ENCODE measurements around the gene NEK6.
"Not testable (repeated sequence)": the region's sequence is repeated elsewhere in the genome, so short reads cannot be mapped to it uniquely, and the experiment has no call there.

NEK6 gene

DNA sequence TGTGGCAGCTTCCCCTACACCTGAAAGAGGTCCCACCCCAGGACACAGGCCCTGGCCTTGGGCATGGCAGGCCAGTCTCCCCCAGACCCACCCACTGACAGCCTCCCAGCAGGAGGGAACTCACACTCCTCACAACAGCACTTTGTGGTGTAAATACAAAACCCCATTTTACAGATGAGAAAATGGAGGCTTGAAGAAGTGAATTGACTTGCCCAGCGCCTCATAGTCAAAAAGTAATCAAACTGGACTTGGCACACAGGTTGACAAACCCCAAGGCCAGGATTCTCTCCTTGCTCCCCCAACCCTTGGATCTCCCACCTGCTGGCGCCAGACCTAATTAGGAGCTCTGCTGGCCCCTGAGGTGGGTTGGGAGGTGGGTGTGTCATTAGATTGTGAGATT, 29.2 kb upstream of the NEK6 start:
- DNase-seq (ENCODE audit: low spot score) = no peak

DNA sequence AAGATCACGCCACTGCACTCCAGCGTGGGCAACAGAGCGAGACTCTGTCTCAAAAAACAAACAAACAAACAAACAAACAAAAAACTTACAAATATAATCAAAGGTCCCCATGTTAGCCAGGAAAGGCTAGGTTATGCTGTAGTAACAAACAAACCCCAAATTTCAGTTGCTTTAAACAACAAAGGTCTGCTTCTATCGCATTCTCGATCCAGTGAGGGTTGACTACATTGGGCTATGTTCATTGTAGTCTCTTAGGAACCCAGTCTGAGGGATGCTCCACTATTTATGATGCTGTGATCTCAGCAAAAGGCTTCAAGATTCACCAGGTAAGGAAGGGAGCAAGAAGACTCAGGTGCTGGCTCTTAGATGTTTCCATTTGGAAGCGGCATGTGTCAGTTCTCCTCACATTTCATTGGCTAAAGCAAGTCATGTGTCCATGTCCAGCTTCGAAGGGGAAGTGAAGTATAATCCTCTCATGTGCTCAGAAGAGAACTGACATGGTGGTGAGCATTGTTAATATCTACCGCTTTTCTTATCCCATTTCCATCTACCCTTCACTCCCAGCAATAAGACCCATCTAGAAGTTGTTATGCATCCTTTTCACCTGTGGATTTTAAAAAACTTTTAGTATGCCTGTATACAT, 26.5 kb upstream of the NEK6 start:
- DNase-seq (ENCODE audit: low spot score) = no peak

DNA sequence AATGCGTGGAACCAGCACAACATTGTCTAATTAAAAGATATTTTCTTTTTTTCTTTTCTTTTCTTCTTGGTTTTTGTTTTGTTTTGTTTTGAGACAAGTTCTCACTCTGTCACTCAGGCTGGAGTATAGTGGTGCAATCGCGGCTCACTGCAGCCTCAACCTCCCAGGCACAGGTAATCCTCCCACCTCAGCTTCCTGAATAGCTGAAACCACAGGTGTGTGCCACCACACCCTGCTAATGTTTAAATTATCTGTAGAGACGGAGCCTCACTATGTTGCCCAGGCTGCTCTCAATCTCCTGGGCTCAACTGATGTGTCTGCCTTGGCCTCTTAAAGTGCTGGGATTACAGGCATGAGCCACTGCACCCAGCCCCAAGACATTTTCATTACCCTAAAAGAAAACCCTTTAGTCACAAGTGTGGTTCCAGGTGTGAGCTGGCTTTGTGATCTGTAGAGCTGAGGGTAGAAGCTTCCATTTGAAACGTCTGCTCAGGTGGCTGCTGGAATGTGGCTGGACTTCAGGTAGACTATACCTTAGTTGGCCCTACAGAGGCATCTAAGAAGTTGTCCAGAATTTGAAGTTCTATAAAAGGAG, 19.1 kb upstream of the NEK6 start:
- DNase-seq (ENCODE audit: low spot score) = no peak

DNA sequence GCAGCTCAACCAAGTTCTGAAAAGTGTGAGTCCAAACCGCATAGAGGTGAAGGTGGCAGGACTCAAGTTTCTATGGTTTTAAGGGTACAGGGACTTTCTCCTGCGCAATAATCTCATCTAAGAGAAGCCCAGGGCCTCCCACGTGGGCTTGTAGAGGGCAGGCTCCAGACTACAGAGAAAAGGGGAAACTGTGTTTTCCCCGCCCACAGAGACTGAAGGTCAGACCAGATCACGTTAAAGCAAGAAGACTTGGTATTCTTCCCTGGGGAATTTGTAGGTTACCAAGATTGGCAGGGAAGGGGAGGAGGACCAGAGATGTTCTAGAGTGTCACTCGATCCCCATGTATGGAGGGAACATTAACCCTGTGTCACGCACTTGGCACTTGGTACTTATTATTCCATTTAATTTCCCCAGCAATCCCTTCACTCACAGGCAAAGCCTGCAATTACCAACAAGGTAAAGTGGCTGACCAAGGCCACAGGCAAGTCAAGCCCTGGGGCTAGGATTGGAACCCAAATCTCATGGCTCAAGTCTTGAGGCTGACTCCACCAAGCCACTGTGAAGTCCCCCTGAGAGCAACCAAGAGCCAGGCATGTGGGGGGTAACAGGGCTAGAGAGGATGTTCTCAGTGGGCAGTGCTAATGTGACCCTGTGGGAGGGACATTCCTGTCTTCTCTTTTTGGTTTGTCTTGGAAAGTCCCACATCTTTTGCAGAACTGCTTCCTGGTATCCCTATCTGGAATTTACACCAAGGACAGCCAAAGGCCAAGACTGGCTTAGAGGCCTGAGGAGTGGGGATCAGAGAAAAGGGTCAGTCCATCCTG, 18.3 kb upstream of the NEK6 start:
- DNase-seq (ENCODE audit: low spot score) = peak; percentile 73

DNA sequence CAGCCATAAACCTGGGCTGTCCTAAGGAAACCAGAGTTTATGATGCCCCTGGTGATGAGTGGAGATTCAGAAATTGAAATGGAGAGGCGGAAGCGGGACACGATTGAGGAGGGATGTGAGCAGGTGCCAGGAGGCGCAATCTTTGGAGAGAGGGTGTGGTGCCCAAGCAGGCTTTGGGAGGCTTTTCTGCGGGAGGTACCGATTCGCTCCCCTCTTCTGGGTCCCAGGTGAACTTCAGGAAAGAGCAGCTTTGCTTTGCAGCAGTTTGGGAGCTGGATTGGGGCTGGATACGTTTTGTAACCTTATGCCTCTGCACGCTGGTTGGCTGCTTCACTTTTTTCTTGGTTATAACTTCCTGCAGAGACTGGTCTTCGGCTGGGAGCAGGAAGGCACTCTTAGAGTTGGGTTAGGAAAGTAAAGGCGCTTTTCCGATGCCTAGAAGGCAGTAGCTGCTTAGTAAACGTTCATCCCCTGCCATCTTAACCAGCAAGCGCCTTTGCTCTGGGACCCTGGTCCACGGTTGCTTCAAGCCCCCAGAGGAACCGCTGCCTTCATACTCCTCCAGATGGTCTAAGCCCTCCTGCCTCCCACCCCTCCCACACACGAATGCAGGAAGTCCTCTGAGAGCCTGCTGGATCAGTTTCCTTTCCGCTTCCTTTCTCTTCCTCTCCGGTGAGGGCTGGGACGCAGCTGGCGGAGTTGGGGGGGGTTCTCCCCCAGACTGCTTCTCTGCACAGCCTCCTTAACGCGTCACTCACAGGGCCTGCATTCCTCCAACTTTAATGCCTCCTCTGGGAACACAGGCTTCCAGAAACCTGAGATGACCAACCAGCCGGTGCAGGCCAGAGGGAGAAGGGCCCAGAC, 15.2 kb upstream of the NEK6 start:
- DNase-seq (ENCODE audit: low spot score) = no peak

DNA sequence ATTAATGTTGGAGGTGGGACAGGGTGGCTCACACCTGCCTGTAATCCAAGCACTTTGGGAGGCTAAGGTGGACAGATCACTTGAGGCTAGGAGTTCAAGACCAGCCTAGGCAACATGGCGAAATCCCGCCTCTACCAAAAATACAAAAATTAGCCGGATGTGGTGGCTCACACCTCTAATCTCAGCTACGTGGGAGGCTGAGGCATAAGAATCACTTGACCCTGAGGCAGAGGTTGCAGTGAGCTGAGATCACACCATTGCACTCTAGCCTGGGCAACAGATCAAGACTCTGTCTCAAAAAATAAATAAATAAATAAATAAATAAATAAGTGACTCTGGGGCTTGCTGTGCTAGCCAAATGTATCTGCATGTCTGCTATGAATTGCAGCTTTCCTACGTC, 10.4 kb upstream of the NEK6 start:
- not testable (repeated sequence) for DNase-seq (ENCODE audit: low spot score)

DNA sequence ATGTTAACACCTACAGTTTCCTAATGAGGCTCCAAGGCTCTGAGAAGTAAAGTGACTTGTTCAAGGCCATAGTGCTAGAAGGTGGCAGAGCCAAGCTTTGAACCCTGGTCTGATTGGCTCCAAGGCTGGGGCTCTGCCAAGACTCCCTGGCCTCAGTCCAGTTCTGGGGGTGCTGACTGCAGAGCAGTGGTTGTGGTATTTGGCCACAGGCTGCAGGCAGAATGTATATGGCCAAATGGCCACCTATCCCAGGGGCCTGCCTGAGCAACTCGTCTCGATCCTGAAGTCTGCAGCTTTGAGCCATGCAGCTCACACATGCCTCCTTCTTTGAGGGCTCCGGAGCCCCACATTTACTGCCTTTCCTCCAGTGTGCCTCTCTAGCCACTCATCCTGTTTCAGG, 9.7 kb upstream of the NEK6 start:
- DNase-seq (ENCODE audit: low spot score) = no peak

DNA sequence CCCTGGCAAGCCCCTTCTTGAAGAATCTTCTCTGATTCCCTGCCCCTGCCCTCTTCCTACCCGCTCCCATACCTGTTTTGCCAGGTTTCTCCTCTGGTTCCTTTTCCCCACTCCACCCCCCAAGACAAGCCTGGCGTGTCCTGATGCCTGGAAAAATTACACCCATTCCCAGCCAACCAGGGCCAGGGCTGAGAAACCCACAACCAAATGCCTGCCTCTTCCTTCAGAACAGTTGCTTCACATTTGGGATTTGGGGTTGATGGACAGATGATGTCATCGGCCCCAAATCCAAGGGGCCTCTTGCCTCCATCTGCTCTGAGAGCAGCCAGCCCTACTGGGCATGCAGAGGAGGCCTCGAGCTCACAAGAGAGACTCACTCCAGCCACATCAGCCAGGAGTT, 8.8 kb upstream of the NEK6 start:
- DNase-seq (ENCODE audit: low spot score) = no peak

DNA sequence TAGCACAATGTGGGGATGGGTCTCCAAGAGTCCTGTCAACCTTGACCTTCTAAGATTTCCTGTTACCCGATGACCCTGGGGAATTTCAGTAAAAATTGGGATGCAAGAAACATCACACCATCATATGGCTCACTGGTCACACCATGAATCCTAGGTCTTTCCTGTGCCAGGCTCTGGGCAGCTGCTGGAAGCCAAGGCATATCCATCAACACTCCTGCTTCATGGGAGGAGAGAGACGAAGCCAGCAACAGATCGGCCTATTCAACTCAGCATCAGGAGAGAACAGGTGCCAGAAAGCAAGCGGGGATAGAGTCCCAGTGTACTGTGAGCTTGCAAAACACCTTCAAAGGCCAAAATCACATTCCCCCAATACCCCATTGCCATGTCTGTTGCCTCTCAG, 6.5 kb upstream of the NEK6 start:
- no peak for DNase-seq (ENCODE audit: low spot score)

DNA sequence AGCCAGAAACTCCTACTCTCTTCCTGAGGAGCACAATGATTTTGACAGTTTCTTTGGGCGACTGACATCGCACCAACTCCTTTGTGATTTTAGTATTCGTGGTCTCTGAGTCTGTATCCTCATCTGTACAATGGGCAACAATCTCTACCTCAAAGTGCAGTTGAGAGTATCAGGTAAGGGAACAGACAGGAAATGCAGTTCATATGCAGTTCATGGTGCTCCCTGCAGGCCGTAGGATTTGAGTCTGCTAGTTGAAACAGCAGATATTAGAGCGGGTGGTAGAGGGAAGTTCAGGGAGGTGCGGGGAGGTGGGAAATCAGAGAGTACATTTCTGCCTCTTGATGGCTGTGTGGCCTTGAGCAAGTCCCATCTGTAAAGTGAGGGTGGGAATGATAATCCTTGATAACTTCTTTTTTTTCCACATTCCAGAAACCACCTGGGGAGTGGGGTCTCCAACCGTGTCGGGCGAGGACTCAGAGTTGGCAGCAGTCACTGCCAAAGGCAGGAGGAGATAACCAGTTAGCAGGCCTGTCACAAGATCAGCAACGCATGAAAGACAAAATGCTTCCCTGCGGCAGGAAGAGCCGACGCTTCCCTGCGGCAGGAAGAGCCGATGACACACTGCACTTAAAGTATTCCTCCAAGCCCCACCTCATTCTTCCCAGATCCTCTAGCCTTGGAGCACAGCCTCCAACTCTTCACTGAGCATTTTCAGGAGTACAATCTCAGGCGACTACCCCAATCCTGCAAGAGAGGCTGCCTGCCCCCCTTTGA, 6.0 kb upstream of the NEK6 start:
- DNase-seq (ENCODE audit: low spot score) = no peak

DNA sequence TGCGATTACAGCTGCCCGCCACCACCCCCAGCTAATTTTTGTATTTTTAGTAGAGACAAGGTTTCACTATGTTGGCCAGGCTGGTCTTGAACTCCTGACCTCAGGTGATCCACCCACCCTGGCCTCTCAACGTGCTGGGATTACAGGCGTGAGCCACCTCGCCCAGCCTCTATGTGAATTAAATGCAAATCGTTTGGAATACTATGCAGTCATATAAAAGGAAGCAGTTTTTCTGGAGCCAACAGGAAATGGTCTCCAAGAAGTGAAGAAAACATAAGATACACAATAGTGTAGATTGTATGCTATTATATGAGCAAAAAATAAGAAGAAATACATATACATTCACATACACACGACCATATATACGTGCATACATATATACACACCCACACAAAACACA, 4.9 kb upstream of the NEK6 start:
- not testable (repeated sequence) for DNase-seq (ENCODE audit: low spot score)

DNA sequence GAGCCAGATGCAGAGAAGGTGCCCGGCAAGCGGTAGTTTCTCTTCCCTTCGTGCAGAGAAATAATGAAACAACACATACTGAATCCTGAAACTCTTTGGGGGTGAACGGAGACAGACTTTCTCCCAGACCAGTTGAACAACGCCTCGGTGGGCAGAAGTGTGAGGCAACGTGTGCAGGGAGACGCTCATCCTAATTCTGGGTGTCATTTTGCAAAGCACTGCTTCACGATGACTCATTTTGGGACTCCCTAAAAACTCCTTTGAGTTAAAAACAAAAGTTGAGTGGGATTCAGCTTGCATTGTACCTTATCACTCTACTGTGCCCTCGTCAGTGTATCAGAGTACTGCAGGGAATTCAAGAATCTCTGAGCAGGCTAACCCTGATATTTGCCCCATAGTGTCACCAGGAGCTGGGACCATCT, 3.5 kb upstream of the NEK6 start:
- DNase-seq (ENCODE audit: low spot score) = no peak

DNA sequence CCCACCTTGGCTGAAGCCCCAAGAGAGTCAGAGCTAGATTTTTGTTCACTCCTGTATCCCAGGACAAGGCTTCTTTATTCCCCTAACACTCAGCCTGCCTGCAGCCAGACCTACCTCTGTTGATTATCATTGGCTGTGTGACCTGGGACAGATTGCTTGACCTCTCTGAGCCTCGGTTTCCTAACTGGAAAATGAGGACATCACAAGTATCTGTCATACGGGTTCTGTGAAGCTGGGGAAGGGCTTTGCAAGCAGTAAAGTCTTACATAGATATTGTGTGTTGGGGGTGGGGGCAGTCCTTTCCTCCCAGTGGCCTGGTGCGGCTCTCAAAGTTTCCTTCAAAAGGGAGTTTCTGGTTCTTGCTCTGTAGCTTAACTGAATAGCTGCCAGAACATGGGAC, 2.5 kb upstream of the NEK6 start:
- no peak for DNase-seq (ENCODE audit: low spot score)

DNA sequence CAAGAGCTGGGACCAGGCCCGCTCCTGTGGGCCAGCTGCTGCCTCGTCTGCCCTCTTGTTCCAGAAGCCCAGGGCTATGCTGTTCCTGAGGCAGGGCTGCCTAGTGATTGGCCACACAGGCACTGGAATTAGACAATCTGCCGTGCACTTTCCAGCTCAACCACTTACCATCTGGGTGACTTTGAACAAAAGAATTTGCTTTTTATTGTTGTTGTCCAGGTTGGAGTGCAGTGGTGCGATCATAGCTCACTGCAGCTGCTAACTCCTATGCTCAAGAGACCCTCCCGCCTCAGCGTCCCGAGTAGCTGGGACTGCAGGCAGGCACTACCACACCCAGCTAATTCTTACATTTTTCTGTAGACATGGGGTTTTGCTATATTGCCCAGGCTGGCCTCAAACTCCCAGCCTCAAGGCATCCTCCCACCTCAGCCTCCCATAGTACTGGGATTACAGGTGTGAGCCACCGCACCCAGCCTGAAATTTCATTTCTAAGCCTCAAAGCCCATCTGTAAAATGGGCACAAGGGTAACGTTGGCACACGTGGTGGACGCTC, 1.2 kb upstream of the NEK6 start:
- DNase-seq (ENCODE audit: low spot score) = no peak

DNA sequence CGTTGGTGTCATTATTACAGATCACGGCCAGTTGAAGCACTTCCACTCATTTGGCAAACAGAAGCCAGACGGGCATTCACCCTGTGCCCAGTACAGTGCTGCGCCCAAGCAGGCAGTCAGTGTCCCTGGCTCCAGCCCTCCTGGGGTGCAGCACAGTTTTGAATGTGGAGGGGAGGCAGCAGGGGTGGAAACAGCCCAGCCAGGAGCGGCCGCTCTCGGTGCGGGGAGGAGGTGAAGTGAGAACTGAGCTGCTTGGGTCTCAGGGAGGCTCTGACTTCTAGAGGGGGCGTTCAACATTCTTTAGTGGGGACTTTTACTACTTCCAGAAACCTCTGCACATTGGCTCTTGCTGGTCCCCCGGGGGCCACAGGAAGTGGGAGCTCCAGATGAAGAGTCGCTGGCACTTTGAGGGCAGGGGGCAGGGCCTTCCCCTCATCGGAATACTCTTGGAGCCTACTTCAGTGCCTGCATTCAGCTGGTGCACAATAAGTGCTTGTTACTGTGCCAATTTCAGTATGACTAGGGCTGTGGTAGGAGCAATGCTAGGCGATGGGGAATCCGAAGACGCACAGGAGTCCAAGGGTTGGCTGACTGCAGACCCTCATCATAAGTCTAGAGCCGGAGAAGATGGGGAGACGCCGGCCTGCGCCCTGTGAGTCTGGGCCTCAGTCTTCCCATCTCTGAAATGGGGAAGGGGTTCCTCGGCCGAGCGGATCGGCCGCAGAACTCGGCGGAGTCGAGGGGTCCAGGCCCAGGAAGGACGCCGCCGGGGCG, 492 bp upstream of the NEK6 start:
- no peak for DNase-seq (ENCODE audit: low spot score)

DNA sequence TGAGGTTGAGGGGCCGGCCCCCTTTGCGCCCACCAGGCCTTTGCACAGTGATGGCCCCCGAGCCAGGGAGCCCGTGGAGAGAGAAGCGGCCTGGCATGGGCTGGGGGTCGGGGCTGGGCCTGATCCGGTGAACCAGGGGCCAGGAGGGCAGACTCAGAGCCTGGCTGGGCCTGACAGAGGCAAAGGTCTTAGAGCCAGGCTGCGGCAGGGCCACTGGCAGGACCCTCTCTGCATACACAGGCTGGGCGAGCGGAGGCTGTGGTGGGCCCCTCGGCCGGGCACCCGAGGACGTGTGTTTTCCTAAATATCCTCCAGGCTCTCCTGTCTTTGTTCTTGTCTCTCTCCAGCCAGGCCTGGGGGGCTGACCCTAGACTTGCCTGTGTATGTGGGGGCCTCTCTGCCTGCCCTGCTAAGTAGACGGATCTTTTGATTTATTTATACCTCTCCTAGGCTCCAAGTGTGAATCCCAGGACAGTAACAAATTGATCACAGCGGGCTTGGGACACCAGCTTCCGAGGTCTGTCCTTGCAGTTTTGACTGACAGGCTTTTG, 933 bp downstream of the NEK6 start:
- no peak for DNase-seq (ENCODE audit: low spot score)

DNA sequence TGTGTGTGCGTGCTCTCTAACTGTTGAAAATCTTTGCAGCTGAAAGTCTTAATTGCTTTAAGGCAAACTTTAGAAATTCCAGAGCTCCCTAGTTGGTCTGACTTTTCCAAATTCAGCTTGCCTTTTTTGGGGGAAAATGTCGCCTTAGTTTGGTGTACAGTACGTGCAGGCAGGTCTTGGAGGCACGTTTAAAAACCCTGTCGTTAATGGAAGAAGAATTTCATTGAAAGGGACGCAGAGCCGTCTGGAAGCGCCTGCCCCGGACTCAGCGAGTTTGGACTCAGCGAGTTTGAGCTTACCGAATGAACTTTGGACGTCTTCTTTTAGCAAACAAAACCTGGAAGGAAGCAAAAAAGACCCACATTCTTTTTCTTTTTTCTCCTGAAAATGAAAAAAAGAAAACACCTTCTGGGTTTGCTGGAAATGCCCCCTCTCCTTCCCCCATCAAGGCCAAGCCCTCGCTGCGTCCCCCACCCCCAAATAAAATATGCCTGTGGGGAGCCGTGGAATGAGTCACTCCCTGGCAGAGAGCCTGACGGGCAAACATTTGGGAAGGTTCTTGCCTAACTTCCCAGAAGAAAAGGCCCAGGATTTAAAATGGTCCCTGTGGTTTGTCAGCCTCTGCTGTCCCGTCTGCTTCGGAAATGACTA, 1.5 kb downstream of the NEK6 start:
- no peak for DNase-seq (ENCODE audit: low spot score)

DNA sequence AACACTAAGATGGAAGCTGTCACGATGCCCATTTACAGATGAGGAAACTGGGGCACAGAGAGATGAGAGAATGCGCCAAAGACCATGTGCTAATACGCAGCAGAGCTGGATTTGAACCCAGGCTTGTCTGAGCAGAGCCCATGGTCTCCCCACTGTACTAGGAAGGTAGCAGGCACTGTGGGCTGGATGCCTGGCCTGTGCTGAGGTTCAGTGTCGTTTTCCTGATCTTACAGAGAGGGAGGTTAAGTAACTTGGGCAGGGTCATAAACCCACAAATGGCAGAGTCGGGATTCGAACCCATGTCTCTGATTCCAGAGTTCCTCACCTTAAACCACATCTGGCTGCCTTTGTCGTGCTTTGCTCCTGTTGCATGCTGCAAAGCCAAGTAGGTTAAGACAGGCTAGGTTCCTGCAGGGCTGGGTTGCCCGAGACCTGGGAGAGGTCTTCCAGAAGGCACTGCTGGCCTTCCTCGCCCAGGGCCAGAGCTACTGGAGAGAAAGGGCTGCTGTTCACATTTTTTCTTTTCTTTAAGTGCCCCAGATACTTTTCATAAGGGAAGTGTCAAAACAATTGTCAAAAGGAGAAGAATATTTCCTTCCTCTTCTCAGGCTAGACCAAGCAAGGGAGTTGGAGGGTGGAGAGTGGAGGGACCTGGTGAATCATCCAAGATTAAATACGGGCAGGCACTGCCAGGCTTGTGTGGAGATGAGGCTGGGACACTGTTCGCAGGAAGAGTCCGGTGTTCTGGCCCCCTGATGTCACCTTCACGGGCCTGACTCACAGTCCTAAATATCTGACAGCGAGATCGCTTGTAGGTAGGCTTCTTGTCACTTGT, 3.2 kb downstream of the NEK6 start:
- peak; percentile 50 for DNase-seq (ENCODE audit: low spot score)

Measured in pons (tissue), 1 donor.